Hepatocyte (in vitro differentiated cells): Measurements from ENCODE around the gene LIPT1. TPM values are rescaled to one million over a fixed set of nuclear protein-coding genes. Genes with fewer than 3 reads are reported as not detected.

Source experiments
- DNase-seq: peaks from one replicate; pipeline ENCODE4 v3.0.0-alpha.2; 2016; ENCODE audit warnings: low spot score
- H2AFZ ChIP-seq: fragments of 200-600 bp; sonication (generic); 2 replicates; pipeline ENCODE4 v1.6.0; 2016; ENCODE audit warnings: antibody characterized with exemption, mild to moderate bottlenecking
- H3K27ac ChIP-seq: fragments of 200-600 bp; sonication (generic); 2 replicates; pipeline ENCODE4 v1.5.1; 2016; ENCODE audit warnings: mild to moderate bottlenecking
- H3K27me3 ChIP-seq: fragments of 200-600 bp; sonication (generic); 2 replicates; pipeline ENCODE4 v1.6.1; 2016
- H3K36me3 ChIP-seq: fragments of 200-600 bp; sonication (generic); replicated peaks from 2 replicates; pipeline ENCODE4 v1.5.1; 2016; ENCODE audit warnings: low read depth; ENCODE audit not compliant: insufficient read depth
- H3K4me1 ChIP-seq: fragments of 200-600 bp; sonication (generic); 2 replicates; pipeline ENCODE4 v1.5.1; 2016; ENCODE audit warnings: mild to moderate bottlenecking, moderate library complexity; ENCODE audit not compliant: insufficient read depth
- H3K4me2 ChIP-seq: fragments of 200-600 bp; sonication (generic); 2 replicates; pipeline ENCODE4 v1.6.0; 2016
- H3K4me3 ChIP-seq: fragments of 200-600 bp; sonication (generic); 2 replicates; pipeline ENCODE4 v1.5.1; 2016; ENCODE audit warnings: mild to moderate bottlenecking
- H3K79me2 ChIP-seq: fragments of 200-600 bp; sonication (generic); 2 replicates; pipeline ENCODE4 v1.6.0; 2017; ENCODE audit warnings: mild to moderate bottlenecking
- H3K9me2 ChIP-seq: fragments of 200-600 bp; sonication (generic); replicated peaks from 2 replicates; pipeline ENCODE4 v1.6.0; 2017; ENCODE audit warnings: mild to moderate bottlenecking; ENCODE audit not compliant: insufficient read depth
- H3K9me3 ChIP-seq: fragments of 200-600 bp; sonication (generic); 2 replicates; pipeline ENCODE4 v1.5.1; 2016; ENCODE audit warnings: low read depth, mild to moderate bottlenecking
- H4K20me1 ChIP-seq: fragments of 200-600 bp; sonication (generic); 2 replicates; pipeline ENCODE4 v1.6.0; 2016; ENCODE audit warnings: mild to moderate bottlenecking; ENCODE audit not compliant: insufficient read depth, poor library complexity, severe bottlenecking
- EZH2 ChIP-seq: fragments of 200-600 bp; sonication (generic); IDR thresholded peaks from 2 replicates; pipeline ENCODE4 v1.6.1; 2016; ENCODE audit warnings: antibody characterized with exemption, mild to moderate bottlenecking, borderline replicate concordance
- EZH2phosphoT487 ChIP-seq: fragments of 200-600 bp; sonication (generic); IDR thresholded peaks from one replicate; pipeline ENCODE4 v1.6.1; 2018; ENCODE audit warnings: antibody characterized with exemption, mild to moderate bottlenecking, low read depth, moderate library complexity; ENCODE audit not compliant: unreplicated experiment, severe bottlenecking
- WGBS: methylation state at CpG from one replicate; pipeline ENCODE4 v1.1.6; 2016; ENCODE audit warnings: low lambda C conversion rate; ENCODE audit errors: missing lambda C conversion rate; 5-methylcytosine and 5-hydroxymethylcytosine counted together
- polyA plus RNA-seq: library from polyadenylated mRNA; unstranded; fragments of >200 nt; fragmentation: Nextera tagmentation; extraction: Ambion mirVana; gene quantifications from 2 replicates; pipeline ENCODE4 v1.2.1, GENCODE V29; 2016
- total RNA-seq: library from RNA; depleted of rRNA; stranded (reverse); fragments of >200 nt; gene quantifications from 2 replicates; pipeline ENCODE4 v1.2.3, GENCODE V29; 2014
- TF ChIP-seq, protein P1 (sequence below): fragments of 200-600 bp; sonication (generic); IDR thresholded peaks from 2 replicates; pipeline ENCODE4 v1.5.1; 2016; ENCODE audit warnings: antibody characterized with exemption, mild to moderate bottlenecking; ENCODE audit not compliant: poor library complexity

Gene LIPT1
- total and polyA plus RNA-seq, 2 experiments from 2014 or later = 5.9 to 6.1 TPM

DNA sequence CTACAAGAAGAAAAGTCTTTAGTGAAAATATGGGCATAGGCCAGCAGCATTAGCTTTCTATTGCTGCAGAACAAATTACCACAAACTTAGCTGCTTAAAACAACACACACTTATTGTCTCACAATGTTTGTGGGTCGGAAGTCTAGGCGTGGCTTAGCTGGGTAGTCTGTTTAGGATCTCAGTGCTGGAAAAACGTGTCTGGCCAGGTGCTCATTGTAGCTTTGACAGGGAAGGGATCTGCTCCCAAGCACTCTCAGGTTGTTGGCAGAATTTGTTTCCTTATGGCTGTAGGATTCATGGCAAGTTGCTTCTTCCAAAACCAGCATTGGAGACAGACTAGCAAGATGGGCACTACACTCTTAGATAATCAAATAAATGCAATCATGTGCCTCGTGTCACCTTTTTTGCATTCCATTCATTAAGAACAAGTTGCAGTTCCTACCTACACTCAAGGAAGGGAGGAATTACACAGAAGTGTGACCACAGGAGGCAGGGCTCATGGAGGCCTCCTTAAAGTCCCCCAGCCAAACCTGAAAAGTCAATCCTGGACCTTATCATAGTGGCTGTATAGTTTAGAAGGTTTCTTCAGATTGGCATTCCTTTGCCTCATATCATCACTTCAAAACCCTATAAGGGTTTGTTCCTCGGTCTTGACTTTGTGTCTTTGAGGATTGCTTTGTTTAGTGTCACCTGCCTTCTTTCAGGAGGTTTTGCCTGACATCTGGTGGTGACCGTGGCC lies 43.5 kb downstream of the LIPT1 start:
- no peak for TF ChIP-seq EZH2
- TF ChIP-seq EZH2phosphoT487 = no peak
- TF ChIP-seq, protein P1, sequence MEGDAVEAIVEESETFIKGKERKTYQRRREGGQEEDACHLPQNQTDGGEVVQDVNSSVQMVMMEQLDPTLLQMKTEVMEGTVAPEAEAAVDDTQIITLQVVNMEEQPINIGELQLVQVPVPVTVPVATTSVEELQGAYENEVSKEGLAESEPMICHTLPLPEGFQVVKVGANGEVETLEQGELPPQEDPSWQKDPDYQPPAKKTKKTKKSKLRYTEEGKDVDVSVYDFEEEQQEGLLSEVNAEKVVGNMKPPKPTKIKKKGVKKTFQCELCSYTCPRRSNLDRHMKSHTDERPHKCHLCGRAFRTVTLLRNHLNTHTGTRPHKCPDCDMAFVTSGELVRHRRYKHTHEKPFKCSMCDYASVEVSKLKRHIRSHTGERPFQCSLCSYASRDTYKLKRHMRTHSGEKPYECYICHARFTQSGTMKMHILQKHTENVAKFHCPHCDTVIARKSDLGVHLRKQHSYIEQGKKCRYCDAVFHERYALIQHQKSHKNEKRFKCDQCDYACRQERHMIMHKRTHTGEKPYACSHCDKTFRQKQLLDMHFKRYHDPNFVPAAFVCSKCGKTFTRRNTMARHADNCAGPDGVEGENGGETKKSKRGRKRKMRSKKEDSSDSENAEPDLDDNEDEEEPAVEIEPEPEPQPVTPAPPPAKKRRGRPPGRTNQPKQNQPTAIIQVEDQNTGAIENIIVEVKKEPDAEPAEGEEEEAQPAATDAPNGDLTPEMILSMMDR = no peak
- no peaks in the 10 kb centered on the region for H3K9me2 ChIP-seq
- H4K20me1 ChIP-seq = no peaks in the 10 kb centered on the region
- no peak overlapping the region for H3K4me2 ChIP-seq
- H3K4me1 ChIP-seq = no peaks in the 10 kb centered on the region
- peak; percentile 9 for DNase-seq
- no peaks in the 10 kb centered on the region for H3K36me3 ChIP-seq
- no peak overlapping the region for H2AFZ ChIP-seq
- H3K79me2 ChIP-seq = no peaks in the 10 kb centered on the region
- no peaks in the 10 kb centered on the region for H3K9me3 ChIP-seq
- H3K4me3 ChIP-seq = no peak overlapping the region
- peak overlapping the region; percentile 22 for H3K27ac ChIP-seq
- 71% methylated on average over 6 of the region's 6 CpGs for WGBS
- no peaks in the 10 kb centered on the region for H3K27me3 ChIP-seq

DNA sequence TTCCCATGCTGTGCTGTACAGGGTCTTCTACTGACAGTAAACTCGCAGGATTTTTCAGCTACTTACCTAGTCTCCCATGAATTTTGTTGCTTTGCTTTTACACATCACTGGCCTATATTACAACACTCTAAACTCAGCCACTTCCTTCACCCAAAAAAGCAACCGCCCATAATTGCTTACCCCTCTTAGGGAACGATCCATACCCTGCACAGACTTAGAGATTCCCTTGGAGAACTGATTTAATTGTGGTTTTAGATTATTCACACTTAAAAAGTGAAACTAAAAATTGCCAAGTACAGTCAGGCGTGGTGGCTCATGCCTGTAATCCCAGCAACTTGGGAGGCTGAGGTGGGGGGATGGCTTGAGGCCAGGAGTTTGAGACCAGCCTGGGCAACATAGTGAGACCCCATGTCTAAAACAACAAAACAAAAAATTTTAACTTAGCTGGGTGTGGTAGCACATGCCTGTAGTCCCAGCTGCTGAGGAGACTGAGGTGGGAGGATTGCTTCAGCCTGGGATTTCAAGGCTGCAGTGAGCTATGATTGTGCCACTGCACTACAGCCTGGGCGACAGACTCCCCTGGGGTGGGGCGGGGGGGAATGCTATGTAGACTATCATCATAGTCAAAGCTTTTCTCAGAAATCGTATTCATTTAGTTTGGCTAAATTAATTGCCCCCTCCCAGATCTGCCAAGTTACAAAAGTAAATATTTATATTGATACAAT lies 45.5 kb downstream of the LIPT1 start:
- no peaks in the 10 kb centered on the region for H4K20me1 ChIP-seq
- no peaks in the 10 kb centered on the region for H3K27me3 ChIP-seq
- H3K4me3 ChIP-seq = no peak overlapping the region
- no peaks in the 10 kb centered on the region for H3K9me2 ChIP-seq
- H3K9me3 ChIP-seq = no peaks in the 10 kb centered on the region
- no peaks in the 10 kb centered on the region for H3K79me2 ChIP-seq
- WGBS = 92% methylated on average over 7 of the region's 7 CpGs
- TF ChIP-seq, protein P1 = no peak
- TF ChIP-seq EZH2phosphoT487 (no peak), EZH2 (no peak)
- no peaks in the 10 kb centered on the region for H3K4me1 ChIP-seq
- H2AFZ ChIP-seq = no peak overlapping the region
- DNase-seq = no peak
- no peaks in the 10 kb centered on the region for H3K36me3 ChIP-seq
- H3K27ac ChIP-seq = no peak overlapping the region
- H3K4me2 ChIP-seq = no peak overlapping the region

DNA sequence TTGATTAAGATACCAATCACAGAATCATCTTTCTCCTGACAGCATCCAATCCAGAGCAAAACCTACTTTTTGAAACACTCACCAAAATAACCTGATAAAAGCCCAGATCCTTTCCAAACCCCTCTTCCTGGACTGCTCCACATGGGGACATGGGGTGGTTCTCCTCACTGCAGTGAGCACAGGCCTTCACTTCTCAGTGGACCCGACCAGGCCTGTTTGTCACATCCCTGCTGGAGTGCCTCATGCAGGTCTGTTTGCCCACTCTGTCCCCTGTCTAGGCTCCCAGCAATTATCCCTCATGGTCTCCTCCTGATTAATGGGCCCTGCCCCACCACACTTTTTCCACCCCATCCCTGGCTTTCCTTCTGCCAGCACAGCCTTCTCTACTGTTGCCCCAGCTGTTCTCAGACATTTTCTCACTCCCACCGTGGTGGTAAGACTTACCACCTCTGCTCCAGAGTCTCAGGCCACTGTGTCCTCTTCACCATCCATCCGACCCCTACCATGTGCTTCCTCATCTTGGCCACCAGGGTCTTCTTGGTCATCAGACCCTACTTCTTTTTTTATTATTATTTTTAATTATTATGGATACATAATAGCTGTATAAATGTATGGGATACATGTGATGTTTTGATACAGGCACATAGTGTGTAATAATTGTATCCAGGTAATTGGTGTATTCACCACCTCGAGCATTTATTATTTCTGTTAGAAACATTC lies 47.4 kb downstream of the LIPT1 start:
- WGBS = 94% methylated on average over 4 of the region's 4 CpGs
- Histone ChIP-seq H3K79me2 (no peaks in the 10 kb centered on the region), H3K9me3 (no peaks in the 10 kb centered on the region), H4K20me1 (no peaks in the 10 kb centered on the region), H2AFZ (no peak overlapping the region), H3K4me2 (no peak overlapping the region), H3K36me3 (no peaks in the 10 kb centered on the region), H3K27ac (no peak overlapping the region), H3K27me3 (no peaks in the 10 kb centered on the region), H3K4me3 (no peak overlapping the region), H3K9me2 (no peaks in the 10 kb centered on the region), H3K4me1 (no peaks in the 10 kb centered on the region)
- no peak for TF ChIP-seq EZH2phosphoT487
- no peak for DNase-seq

DNA sequence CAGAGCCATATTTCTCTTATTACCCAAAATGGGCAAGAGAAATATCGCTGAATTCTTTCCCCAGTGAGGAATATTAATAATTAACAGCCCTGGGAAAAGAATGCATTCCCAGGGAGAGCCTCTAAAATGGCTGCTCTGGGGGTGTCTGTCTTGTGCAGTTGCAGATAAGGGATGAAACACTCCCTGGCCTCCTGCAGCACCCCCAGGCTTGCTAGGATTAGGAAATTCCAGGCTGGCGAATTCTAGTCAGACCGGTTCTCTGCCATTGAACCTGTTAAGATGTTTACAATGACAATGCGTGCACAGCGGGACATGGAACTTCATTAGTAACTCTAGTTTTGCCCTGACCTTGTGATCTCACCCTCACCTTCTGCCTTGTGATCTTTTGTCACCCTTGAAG lies 50.7 kb downstream of the LIPT1 start:
- Histone ChIP-seq H3K4me2 (no peak overlapping the region), H3K27ac (no peak overlapping the region), H3K9me2 (no peaks in the 10 kb centered on the region), H2AFZ (no peak overlapping the region), H3K27me3 (no peaks in the 10 kb centered on the region), H3K79me2 (no peaks in the 10 kb centered on the region), H3K9me3 (no peaks in the 10 kb centered on the region), H3K4me1 (no peaks in the 10 kb centered on the region), H3K36me3 (no peaks in the 10 kb centered on the region), H3K4me3 (no peak overlapping the region), H4K20me1 (no peaks in the 10 kb centered on the region)
- WGBS = 92% methylated on average over 5 of the region's 5 CpGs
- TF ChIP-seq, protein P1 = no peak
- TF ChIP-seq EZH2 (no peak), EZH2phosphoT487 (no peak)
- DNase-seq = no peak
